NCI-H526 (cell line): ENCODE results near the gene APEX1.
A peak's percentile ranks its signal among the peaks of the same experiment; 100 is the strongest.
"Not testable (repeated sequence)": the region's sequence is repeated elsewhere in the genome, so short reads cannot be mapped to it uniquely, and the experiment has no call there.

Experiments
- DNase-seq, 2 experiments: peaks; one replicate each; lab custom pipeline; 2025; lab: John Stamatoyannopoulos, UW

APEX1 gene

DNA sequence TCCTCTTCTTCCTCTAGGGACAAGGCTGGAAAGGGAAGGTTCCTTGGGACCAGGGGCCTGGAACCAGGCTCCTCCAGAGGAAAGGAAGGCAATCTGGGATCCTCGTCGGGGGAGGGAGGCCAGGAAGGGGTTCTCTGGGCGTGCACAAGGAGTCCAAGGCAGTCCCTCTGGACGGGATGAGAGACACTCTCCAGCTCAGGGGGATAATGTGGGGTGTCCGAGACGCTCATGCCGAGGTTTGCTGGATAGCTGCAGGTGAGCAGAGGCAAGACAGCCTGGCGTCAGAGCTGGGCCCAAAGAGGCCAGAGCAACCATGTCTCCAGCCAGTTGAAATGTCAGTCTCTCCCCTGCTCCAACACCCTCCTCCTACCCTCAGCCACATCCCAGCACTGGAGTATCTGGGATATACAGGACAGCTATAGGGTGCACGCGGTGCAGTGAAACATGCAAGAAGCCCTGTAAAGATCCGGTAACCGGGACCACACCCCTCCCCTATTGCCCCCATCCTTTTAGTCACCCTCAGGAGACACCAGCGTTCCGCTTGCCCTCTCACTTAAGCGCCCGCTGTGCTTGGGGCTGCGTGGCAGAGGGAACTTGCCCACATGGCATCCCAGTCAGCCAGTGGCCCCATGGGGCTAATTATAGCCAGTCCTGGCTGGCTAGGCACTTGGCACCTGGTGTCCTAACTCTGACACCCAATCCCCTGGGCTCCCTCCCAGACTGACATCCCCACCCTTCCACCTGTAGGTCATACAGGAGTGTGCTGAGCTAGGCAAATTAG, 19.3 kb upstream of the APEX1 start, which contains the start of gene KLHL33:
TSS of gene KLHL33 (minus strand) at position 585 of the 781 bp plus-strand sequence. CDS start at position 230, 355 bp downstream.
- DNase-seq: peak; percentile 15 to 61

DNA sequence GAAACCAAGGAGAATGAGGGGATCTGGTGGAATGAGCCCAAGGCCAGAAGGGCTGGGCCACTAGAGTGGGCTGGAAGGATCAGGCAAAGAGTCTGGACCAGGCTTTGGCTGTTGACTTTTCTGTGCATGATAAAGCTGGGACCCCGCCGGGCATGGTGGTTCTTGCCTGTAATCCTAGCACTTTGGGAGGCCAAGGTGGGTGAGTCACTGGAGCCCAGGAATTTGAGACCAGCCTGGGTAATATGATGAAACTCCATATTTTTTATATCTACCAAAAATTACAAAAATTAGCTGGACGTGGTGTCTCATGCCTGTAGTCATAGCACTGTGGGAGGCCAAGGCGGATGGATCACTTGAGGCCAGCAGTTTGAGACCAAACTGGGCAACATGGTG, 18.7 kb upstream of the APEX1 start:
- no peak for DNase-seq

DNA sequence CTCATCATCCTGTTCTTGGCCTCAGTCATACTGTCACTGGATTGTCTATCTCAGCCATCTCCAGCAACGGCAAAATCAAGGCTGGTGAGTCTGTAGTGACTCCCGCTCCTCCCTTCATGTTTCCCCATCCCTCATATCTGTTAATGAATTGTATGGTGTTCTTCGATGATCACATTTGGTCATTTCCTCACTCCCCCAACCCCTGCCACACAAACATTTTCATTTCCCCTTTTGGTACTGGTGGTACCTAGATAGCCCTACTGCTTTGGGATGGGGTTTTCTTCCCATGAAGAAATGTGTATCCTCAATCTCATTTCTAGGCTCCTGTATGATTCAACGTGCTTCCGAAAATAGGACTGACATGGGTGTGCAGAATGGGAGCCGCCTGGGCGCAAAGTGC, 16.4 kb upstream of the APEX1 start:
- DNase-seq: no peak

- DNase-seq: no peak
These were observed 14.6 kb upstream of the APEX1 start for GRCh38 chr14:20440465-20440864.

GRCh38 chr14:20440882-20441281, 14.1 kb upstream of the APEX1 start:
- DNase-seq: no peak

GRCh38 chr14:20441461-20441860, 13.6 kb upstream of the APEX1 start:
- no peak for DNase-seq

DNA sequence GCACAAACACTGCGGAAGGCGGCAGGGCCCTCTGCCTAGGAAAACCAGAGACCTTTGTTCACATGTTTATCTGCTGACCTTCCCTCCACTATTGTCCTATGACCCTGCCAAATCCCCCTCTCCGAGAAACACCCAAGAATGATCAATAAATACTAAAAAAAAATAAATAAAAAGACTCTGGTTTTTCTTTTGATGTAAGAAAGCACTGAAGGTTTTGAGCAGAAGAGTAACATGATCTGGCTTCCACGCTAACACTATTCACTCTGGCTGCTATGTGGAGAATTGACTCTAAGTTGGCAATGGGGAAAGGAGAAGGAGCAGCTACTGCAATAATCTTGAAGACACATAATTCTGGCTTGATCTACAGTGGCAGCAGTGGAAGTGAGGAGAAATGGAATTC, 11.4 kb upstream of the APEX1 start:
- DNase-seq: not testable (repeated sequence)

- no peak for DNase-seq
These were observed 8.1 kb upstream of the APEX1 start for GRCh38 chr14:20446889-20447288.

DNA sequence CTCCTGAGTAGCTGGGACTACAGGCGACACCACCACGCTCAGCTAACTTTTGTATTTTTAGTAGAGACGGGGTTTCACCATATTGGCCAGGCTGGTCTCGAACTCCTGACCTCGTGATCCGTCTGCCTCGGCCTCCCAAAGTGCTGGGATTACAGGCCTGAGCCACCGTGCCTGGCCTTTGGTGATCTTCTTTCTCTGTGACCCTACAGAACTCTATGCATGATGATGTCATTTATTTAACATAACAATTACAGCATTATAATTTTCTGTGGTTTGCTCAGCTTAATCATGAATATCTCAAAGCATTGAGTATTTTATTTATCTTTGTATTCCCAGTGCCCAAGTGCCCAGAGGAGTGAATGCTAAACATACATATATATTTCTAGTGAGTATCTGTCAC, 2.2 kb upstream of the APEX1 start:
- DNase-seq: not testable (repeated sequence)

- DNase-seq: peak; percentile 83 to 85
These were observed 602 bp downstream of the APEX1 start for GRCh38 chr14:20455355-20456300.

DNA sequence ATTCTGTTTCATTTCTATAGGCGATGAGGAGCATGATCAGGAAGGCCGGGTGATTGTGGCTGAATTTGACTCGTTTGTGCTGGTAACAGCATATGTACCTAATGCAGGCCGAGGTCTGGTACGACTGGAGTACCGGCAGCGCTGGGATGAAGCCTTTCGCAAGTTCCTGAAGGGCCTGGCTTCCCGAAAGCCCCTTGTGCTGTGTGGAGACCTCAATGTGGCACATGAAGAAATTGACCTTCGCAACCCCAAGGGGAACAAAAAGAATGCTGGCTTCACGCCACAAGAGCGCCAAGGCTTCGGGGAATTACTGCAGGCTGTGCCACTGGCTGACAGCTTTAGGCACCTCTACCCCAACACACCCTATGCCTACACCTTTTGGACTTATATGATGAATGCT, 1.9 kb downstream of the APEX1 start:
- DNase-seq: no peak

GRCh38 chr14:20458031-20458789, 3.2 kb downstream of the APEX1 start:
- DNase-seq: no peak

DNA sequence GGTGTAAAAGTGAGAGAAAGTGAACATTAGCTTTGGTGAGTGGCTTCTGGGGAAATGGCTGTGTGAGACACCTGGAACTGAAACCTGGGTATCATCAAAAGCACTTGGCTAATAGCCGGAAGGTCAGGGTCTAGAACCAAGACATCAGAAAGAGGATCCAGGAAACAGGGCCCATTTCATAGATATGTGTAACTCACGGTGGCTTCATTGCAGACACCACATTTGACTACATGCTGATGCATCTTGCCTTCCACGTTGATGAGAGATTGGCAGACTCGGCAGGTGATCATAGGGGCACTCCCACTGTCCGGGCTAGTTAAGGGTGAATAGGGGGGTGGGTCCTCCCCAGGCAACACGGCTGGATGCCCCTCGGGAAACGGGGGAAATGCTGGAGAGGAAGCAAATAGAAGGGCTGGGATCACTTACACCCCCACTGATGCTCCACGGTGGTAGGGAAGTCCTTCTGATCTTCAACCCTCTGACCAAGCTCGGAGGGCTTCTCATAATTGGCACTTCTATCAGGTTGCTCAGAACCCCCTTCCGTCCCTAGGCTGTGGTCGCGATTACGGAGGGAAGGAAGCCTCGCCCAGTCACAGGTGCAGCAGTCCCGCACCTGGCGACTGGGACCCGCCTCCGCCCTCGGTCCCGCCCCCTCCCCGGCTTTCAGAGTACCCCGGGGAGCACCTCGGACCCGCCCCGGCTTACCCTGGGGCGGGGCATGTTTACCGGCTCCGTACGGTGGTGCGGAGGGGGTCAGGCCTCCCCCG, 5.6 kb downstream of the APEX1 start:
- DNase-seq: peak; percentile 37 to 79

GRCh38 chr14:20461225-20462141, 6.5 kb downstream of the APEX1 start, which contains the start of gene PIP4P1:
Gene PIP4P1 (minus strand): TSS chr14:20461434. CDS start chr14:20461325, 109 bp downstream.
- peak; percentile 99 to 100 for DNase-seq

GRCh38 chr14:20468764-20469241, 13.8 kb downstream of the APEX1 start:
- no peak for DNase-seq

DNA sequence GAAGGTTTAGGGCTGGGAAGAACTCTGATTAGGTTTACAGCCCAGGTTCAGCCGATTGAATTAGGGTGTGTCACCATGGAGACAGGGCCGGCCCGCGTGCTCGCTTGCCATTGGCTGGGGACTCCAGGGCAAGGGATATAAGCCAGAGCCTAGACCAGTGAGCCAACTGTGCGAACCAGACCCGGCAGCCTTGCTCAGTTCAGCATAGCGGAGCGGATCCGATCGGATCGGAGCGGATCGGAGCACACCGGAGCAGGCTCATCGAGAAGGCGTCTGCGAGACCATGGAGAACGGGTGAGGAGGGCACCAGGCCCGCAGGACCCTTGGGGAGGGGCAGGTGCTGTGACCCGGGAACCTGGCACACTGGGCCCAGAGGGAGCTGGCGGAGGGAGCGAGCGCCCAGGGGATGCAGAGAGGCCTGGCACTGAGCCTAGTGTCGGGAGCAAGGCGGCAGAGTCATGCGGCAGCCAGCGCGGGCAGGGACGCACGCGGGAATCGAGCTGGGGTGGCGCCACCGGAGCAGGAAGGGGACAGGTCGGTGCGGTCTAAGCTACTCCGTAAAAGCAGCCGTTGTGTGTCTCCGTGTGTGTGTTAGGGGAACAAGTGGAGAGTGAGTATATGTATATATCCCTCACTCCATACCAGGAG, 14.3 kb downstream of the APEX1 start, which contains the start of gene PNP:
TSS of gene PNP (plus strand) at position 165 of the 648 bp plus-strand sequence. CDS start at position 284, 119 bp downstream.
- peak; percentile 85 to 94 for DNase-seq

DNA sequence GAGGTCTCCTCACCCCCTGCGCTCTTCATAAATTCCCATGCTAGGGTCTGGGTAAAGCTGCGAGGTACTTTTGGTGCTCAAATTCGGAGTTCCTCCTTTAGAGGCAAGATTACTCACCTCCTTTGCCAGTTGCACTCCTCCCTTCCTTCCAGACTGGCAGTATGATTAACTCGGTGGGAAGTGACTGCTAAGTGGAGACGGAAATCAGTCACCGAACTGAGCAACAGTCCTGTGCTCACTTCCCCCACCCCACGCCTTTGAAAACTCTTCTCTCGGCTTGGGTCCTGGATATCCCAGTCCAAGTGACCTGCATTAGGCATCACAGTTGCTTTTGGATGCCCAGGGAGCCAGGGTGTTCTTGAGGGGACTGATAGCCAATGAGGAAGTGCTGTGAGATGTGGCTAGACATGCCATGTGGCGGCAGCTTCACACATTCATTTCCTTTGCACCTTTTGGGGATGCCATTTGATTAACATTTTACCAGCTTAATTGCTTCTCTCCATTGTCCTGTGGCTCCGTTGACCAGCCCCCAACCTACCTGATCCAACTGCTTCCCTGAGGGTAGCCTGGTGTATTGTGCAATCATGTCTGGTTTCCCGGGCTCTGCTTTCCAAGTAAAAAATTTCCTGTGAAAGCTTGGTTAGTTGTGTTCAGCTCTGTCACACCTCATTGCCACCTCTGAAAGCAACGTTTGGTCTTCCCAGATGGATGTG, 15.0 kb downstream of the APEX1 start:
- peak; percentile 31 to 62 for DNase-seq

DNA sequence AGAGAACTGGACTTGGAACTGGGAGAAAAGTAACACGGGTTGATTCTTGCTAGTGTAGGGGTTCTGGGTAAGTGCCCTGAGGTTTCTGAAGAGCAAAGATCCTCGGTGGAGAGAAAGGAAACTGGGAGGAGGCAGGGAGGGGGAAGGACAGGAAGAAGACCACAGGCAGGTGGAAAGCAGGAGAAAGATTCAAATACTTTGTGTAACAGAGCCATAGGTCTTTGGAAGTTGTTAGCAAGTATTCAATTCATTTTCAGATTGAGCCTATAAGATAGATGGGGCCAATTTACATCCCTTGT, 15.5 kb downstream of the APEX1 start:
- DNase-seq: peak in 1 of 2 experiments; percentile 44
